Naive B cell (primary cell): Measurements from ENCODE around the gene SEBOX. TPM values are rescaled to one million over a fixed set of nuclear protein-coding genes. Genes with fewer than 3 reads are reported as not detected.

Experiments used
- ATAC-seq, 2 donors: fragments of 150-1000 bp; cut with Tn5 transposase; 2 replicates each; pipeline ENCODE4 v1.10.0; 2021; ENCODE audit warnings: low read depth in 2 of 2, mild to moderate bottlenecking in 2 of 2, moderate library complexity in 2 of 2
- DNase-seq: peaks from one replicate; pipeline ENCODE4 v3.0.0; 2022
- H3K27ac Mint-ChIP-seq, 6 donors: one replicate each; pipeline ENCODE4 v1.8.0; 2020 to 2022; ENCODE audit warnings: mild to moderate bottlenecking in 6 of 6, mixed read lengths in 6 of 6, moderate library complexity in 5 of 6, inconsistent platforms in 2 of 6
- H3K27me3 Mint-ChIP-seq, 3 donors: one replicate each; pipeline ENCODE4 v1.8.0; 2021 to 2022; ENCODE audit warnings: mixed read lengths in 3 of 3, mild to moderate bottlenecking in 1 of 3
- H3K36me3 Mint-ChIP-seq, 2 donors: one replicate each; pipeline ENCODE4 v1.8.0; 2020 to 2022; ENCODE audit warnings: mixed read lengths in 2 of 2, inconsistent platforms in 1 of 2, mild to moderate bottlenecking in 1 of 2
- H3K4me1 Mint-ChIP-seq, 3 donors: one replicate each; pipeline ENCODE4 v1.8.0; 2020 to 2022; ENCODE audit warnings: mixed read lengths in 3 of 3, inconsistent platforms in 1 of 3, mild to moderate bottlenecking in 1 of 3, moderate library complexity in 1 of 3
- H3K4me3 Mint-ChIP-seq, 8 donors: one replicate each; pipeline ENCODE4 v1.8.0; 2020 to 2022; ENCODE audit warnings: mild to moderate bottlenecking in 8 of 8, mixed read lengths in 8 of 8, moderate library complexity in 8 of 8, inconsistent platforms in 2 of 8
- H3K9me3 Mint-ChIP-seq, 7 donors: one replicate each; pipeline ENCODE4 v1.8.0; 2020 to 2022; ENCODE audit warnings: mixed read lengths in 7 of 7, mild to moderate bottlenecking in 5 of 7, inconsistent platforms in 2 of 7, moderate library complexity in 1 of 7
- polyA plus RNA-seq, 6 donors: library from polyadenylated mRNA; unstranded; fragments of 300-500 nt; fragmentation: Illumina TruSeq; gene quantifications; one replicate each; pipeline ENCODE4 v1.2.3, GENCODE V29; 2021; ENCODE audit warnings: low read depth in 6 of 6

Gene SEBOX
- polyA plus RNA-seq, 6 donors from 2014 or later = not detected

DNA sequence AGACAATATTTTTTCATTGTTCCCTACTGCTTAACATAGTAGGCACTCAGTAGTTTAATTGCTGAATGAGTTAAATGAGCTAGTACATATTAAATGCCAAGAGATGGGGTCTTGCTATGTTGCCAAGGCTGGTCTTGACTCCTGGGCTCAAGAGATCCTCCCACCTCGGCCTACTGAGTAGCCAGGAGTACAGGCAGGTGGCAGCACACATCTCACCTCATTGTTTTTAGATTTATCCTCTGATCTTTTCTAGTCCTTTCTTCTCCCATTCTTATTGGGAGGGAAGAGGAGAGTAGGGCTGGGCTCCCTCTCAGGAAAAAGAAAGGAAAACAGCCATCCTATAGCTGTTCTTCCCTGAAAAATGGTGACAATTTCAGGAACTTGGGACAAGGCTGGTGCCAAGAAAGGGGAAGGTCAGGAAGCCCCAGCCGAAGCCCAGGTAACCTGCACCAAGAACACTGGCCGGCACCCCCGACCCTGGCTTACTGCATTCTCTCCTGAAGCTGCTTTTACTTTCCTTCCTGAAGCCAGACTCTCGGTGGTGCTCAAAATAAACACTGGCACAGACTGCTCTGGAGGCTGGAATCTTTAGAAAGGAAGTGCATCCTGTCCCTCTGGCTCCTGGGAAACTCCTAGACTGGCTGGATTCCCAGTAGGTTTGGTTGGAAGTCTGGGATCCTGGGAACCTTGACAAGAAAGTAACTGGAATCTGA is 26.8 kb downstream of the SEBOX start:
- Mint-ChIP-seq H3K27ac (peak overlapping the region in 1 of 6 donors; percentile 29), H3K4me1 (peaks cover 34 to 52% (median 51%) of the 10 kb centered on the region in 3 donors), H3K9me3 (no peaks in the 10 kb centered on the region), H3K27me3 (no peaks in the 10 kb centered on the region), H3K4me3 (peak overlapping the region in 2 of 8 donors; percentile 92 to 96), H3K36me3 (no peaks in the 10 kb centered on the region)
- DNase-seq (no peak), ATAC-seq (no peak)

DNA sequence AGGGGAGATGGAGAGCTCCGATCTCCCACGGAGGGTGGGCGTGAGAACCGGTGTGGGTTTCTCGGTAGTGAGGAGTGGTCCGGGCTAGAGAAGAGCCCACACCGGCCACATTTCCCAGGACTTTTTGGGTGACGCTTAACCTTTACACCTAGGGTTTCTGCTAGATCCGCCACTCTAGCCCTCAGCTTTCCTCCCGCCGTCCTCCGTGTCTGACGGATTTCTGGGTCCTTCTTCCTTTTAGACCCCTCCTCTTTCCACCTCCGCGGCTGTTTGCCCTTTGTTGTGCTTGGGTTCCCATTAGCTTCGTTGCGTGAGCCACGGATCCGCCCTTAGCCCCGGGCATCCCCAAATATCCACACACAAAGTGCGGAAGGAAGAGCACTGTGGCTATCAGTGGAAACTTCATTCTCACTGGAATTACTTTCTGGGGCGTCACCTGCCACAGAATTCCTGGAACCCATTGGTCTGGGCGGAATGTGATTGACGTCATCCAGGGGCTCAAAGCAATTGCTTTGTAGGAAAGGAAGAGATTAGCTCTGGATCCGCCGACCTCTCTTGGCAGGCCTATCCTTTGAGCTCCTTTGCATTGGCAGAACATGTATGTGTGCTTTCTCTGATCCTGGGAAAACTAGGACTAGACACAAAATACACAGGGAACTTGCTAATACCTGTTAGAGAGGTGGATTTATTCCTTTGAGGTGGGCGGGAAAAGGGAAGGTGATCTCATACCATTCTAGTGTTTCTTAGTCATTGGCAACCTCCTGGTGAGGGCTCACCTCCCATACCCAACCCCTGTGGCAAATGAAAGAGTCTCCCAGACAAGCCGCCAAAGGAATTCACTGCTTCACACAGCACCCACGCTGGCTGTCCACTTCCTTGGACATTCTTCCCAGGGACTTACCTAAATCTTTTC is 28.8 kb downstream of the SEBOX start:
- peak overlapping the region in 5 of 6 donors; percentile 60 to 98 (median 95) for H3K27ac Mint-ChIP-seq
- peak overlapping the region; percentile 85 to 99 (median 98) for H3K4me3 Mint-ChIP-seq
- ATAC-seq (no peak), DNase-seq (no peak)
- no peaks in the 10 kb centered on the region for H3K36me3 Mint-ChIP-seq
- H3K9me3 Mint-ChIP-seq = no peaks in the 10 kb centered on the region
- H3K27me3 Mint-ChIP-seq = no peaks in the 10 kb centered on the region
- peaks cover 38 to 56% (median 51%) of the 10 kb centered on the region in 3 donors for H3K4me1 Mint-ChIP-seq

DNA sequence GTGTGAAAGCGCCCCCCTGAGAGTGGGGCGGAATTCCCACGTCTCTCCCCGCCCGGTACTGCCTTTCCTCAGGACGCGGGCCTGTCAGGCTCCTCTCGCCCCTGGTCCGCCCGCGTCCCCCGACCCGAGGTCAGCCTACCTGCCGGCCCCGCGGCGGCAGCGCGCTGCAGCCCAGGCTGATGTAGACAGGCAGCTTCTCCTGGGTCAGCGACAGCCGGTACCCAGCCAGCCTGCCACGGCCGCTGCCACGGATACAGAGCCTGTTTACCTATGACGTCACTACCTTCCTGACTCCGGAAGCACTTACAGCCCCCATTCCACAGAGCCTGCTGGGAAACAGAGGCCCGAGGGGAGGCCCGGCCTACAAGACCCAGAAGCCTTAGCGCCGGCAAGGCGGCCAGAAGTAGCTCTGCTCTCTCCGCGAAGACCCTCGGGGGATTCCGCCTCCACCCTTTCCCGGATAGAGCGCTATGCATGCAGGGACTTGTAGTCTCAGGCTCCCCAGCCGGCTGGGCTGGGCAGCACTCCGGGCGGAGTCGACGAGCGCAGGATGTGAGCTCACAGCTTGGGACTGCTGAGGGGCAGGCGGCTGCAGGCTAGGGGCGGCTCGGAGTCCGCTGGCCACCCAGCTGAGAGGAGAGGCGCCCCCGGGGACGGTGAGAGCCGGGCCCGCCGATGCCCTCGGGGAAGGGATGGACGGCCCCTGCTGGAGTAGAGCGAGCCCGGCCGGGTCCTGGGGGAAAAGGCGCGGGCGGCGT is 29.6 kb downstream of the SEBOX start, which contains the start of the genes IFT20 and TNFAIP1:
IFT20 (minus strand) TSS at position 272 of the 758 bp plus-strand sequence. CDS start 3,487 bp downstream, outside the sequence.
TNFAIP1 (plus strand) TSS at position 561 of the 758 bp plus-strand sequence. CDS start 3,761 bp downstream, outside the sequence.
- no peaks in the 10 kb centered on the region for H3K9me3 Mint-ChIP-seq
- H3K27ac Mint-ChIP-seq = peak within 1 kb of the TSS; percentile 87 to 98 (median 96)
- H3K27me3 Mint-ChIP-seq = no peaks in the 10 kb centered on the region
- ATAC-seq (peak; percentile 91 to 93), DNase-seq (peak; percentile 97)
- H3K36me3 Mint-ChIP-seq = no peaks in the 10 kb centered on the region
- H3K4me1 Mint-ChIP-seq = peaks cover 38 to 56% (median 51%) of the 10 kb centered on the region in 3 donors
- H3K4me3 Mint-ChIP-seq = peak within 1 kb of the TSS; percentile 85 to 99 (median 98)

DNA sequence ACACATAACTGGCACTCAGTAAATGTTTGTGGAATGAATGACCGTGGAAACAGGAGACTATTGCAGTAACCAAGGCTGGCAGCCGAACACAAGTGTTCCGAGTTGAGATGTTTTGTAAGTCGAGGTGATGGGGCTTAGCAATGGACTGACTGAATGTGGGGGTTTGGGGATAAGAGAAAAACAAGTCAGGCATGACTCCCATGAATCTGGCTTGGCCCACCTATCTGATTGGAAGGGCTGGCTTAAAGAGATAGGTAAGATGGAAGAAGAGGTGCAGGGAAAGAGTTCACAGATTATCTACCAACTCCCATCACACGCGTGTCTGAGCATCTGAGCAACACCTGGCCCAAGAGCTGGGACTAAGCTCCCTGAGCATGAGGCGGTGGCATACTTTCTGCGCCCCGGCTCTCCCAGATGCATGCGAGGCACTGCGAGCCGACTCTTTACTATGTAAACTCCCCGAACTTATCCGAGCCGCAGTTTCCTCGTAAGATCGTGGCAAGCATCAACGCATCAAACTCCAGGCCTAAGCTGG is 30.3 kb downstream of the SEBOX start:
- Mint-ChIP-seq H3K36me3 (no peaks in the 10 kb centered on the region), H3K9me3 (no peaks in the 10 kb centered on the region), H3K27ac (peak overlapping the region; percentile 87 to 98 (median 96)), H3K27me3 (no peaks in the 10 kb centered on the region), H3K4me1 (peaks cover 38 to 56% (median 51%) of the 10 kb centered on the region in 3 donors), H3K4me3 (peak overlapping the region; percentile 85 to 99 (median 98))
- ATAC-seq = peak in 1 of 2 donors; percentile 3
- DNase-seq = no peak

DNA sequence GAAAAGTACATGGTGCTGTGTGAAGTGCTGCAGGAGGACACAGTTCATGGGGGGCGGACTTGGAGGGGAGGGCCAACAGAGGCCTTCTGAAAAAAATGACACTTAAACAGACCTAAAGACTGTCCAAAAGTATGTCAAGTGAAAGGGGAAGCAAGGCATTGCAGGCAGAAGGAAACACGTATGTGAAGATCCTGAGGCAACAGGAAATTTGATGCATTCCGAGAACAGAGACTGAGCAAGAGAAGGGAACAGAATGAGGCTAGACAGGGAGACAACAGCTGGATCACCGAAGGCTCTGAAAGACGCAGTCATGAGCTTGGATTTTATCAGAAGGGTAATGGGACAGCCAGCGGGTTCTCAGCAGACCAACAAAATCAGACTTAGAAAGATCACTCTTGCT is 30.8 kb downstream of the SEBOX start:
- no peaks in the 10 kb centered on the region for H3K9me3 Mint-ChIP-seq
- ATAC-seq = no peak
- peak overlapping the region; percentile 87 to 98 (median 96) for H3K27ac Mint-ChIP-seq
- H3K4me1 Mint-ChIP-seq = peaks cover 38 to 52% (median 51%) of the 10 kb centered on the region in 3 donors
- no peak for DNase-seq
- H3K36me3 Mint-ChIP-seq = no peaks in the 10 kb centered on the region
- peak overlapping the region; percentile 85 to 99 (median 98) for H3K4me3 Mint-ChIP-seq
- no peaks in the 10 kb centered on the region for H3K27me3 Mint-ChIP-seq

DNA sequence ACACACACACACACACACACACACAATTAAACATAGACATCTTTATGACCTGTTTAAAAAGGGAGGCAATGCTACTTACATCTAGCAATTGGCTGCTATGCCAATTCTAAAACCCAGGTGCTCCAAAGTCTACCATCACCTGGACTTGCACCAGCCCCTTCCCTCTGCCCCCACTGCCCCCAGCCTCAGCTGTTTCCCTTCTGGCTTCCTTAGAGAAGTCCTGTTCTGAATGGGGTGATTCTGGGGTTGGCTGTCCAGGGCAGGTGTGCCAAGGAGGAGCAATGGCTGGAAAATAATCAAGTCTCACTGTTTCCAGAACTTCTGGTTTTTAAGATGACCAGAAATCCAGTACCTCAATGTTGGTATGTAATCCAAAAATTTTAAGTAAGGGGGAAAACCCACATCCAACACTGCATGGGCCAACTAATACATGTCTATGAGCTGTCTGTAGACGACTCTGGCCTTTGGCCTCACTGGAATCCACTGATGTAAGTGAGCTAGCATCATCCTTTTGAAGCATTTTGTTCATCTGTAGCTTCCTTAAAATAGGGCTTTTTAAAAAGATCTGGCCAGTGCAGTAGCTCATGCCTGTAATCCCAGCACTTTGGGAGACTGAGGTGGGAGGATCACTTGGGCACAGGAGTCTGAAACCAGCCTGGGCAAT is 31.8 kb downstream of the SEBOX start:
- Mint-ChIP-seq H3K4me3 (peak overlapping the region in 7 of 8 donors; percentile 47 to 98 (median 92)), H3K4me1 (peaks cover 34 to 49% (median 46%) of the 10 kb centered on the region in 3 donors), H3K9me3 (no peaks in the 10 kb centered on the region), H3K36me3 (no peaks in the 10 kb centered on the region), H3K27me3 (no peaks in the 10 kb centered on the region), H3K27ac (peak overlapping the region in 4 of 6 donors; percentile 35 to 98 (median 92))
- no peak for DNase-seq
- no peak for ATAC-seq

DNA sequence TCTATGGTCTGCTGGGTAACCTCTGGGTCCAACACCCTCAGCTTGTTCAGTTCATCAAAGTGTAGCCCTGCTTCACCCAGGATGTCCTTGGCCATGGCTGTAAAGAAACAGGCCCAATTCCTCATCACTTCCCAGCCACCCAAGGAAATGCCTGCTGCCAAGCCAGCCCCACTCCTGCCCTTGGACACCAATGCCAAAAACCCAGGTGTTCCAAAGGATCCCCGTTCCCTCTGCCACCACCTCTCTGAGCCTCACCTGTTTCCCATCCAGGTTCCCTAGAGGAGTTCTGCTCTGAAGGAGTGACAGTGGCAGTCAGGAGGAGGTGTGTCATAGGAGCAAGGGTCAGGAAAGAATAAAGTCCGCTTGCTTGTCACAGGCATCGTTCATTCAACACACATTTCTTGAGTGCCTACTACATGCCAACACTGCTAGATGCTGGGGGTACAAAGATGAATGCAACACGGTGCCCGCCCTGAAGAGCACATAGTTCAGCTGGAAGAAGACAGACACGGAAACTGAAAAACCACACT is 33.0 kb downstream of the SEBOX start:
- no peak for DNase-seq
- Mint-ChIP-seq H3K36me3 (no peaks in the 10 kb centered on the region), H3K4me3 (peak overlapping the region in 5 of 8 donors; percentile 3 to 60 (median 37)), H3K9me3 (no peaks in the 10 kb centered on the region), H3K27ac (peak overlapping the region in 2 of 6 donors; percentile 11 to 33), H3K4me1 (peaks cover 24 to 37% (median 33%) of the 10 kb centered on the region in 3 donors), H3K27me3 (no peaks in the 10 kb centered on the region)
- no peak for ATAC-seq

DNA sequence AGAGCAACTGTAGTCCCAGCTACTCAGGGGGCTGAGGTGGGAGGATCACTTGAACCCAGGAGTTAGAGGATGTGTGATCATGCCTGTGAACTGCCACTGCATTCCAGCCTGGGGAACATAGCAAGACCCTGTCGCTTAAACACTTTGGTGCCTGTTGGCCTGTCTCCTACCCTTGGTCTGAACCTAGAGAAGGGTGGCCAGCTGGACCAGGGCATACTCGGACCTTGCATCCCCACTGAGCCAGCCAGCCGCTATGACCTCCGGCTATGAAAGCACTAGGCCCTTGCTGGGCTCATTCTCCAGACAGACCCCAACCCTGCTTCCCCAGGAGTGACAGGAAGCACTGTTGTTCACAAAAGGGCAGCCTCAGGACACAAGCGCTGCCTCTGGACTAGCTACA is 34.3 kb downstream of the SEBOX start:
- no peak for ATAC-seq
- DNase-seq = no peak
- H3K27me3 Mint-ChIP-seq = no peaks in the 10 kb centered on the region
- H3K4me3 Mint-ChIP-seq = peak overlapping the region in 1 of 8 donors; percentile 33
- no peaks in the 10 kb centered on the region for H3K9me3 Mint-ChIP-seq
- H3K4me1 Mint-ChIP-seq = peaks cover 16 to 28% (median 21%) of the 10 kb centered on the region in 3 donors
- H3K36me3 Mint-ChIP-seq = no peaks in the 10 kb centered on the region
- H3K27ac Mint-ChIP-seq = peak overlapping the region in 2 of 6 donors; percentile 67

DNA sequence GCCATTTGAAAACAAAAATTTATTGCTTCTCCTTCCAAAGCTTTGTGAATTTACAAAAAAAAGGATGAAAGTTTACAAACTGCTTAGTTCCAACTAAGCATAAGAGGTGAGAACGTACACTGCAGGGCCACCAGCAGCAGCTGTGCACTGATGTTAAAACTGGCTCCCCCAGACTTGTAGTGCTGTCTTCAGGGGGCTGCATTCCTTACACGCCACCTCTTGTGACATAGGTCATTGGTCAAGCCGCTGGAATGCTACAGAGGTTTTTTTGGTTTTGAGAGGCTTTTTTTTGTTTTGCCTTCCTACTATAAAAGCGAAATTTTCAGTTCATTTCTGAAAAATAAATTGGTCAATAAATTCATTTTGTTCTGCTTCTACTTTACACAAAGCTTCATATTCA is 36.7 kb downstream of the SEBOX start:
- ATAC-seq = no peak
- Mint-ChIP-seq H3K27ac (no peak overlapping the region), H3K9me3 (no peaks in the 10 kb centered on the region), H3K4me1 (peaks cover 0 to 5% (median 4%) of the 10 kb centered on the region in 3 donors), H3K27me3 (no peaks in the 10 kb centered on the region), H3K36me3 (no peaks in the 10 kb centered on the region), H3K4me3 (no peak overlapping the region)
- DNase-seq = no peak

DNA sequence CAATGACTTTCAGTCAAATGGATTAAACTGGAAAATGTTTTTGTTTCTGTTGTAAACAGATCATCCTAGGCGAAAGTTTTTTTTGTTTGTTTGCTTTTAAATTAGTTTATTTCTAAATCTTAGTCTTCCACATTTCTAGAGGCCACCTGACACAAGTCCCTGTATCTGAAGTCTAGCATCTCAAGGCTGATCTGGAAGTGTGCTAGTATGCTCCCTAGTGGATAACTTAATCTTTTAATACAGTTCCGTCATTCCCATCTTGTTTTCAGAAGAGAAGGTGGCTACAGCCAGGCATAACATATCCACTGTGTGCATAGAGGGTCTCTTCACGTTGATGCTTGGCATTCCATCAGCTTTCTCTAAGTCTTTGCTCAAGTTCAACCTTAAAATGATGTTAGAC is 37.3 kb downstream of the SEBOX start:
- Mint-ChIP-seq H3K4me3 (no peak overlapping the region), H3K27ac (no peak overlapping the region)

DNA sequence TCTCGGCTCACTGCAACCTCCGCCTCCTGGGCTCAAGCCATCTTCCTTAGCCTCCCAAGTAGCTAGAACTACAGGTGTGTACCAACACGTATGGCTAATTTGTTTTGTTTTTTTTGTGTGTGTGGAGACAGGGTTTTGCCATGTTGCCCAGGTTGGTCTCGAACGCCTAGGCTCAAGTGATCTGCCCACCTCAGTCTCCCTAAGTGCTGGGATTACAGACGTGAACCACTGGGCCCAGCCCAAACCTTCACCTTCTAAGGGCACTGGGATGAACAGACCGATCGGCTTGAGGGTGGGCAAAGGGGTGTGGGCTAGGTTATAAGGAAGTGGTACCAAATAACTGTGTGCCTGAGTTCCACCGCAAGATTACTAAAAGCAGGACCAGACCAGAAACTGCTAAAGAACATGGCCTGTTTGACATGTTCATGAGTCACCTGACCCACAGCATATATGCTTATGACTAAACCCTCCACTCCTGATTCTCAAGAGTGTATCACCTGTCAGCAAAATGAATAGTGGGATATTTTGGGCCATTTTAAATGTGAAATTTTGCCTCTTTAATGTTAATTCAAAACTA is 37.9 kb downstream of the SEBOX start:
- Mint-ChIP-seq H3K4me3 (no peak overlapping the region), H3K27ac (peak overlapping the region in 1 of 6 donors; percentile 54), H3K27me3 (no peaks in the 10 kb centered on the region), H3K36me3 (no peaks in the 10 kb centered on the region), H3K4me1 (peaks cover 0 to under 1% (median 0%) of the 10 kb centered on the region in 3 donors), H3K9me3 (no peaks in the 10 kb centered on the region)
- no peak for ATAC-seq
- no peak for DNase-seq

More for the DNA sequence above, 37.3 kb downstream of the SEBOX start:
- H3K36me3 Mint-ChIP-seq = no peaks in the 10 kb centered on the region
- no peak for DNase-seq
- no peaks in the 10 kb centered on the region for H3K27me3 Mint-ChIP-seq
- no peaks in the 10 kb centered on the region for H3K9me3 Mint-ChIP-seq
- ATAC-seq = no peak
- peaks cover 0 to 4% (median 3%) of the 10 kb centered on the region in 3 donors for H3K4me1 Mint-ChIP-seq

DNA sequence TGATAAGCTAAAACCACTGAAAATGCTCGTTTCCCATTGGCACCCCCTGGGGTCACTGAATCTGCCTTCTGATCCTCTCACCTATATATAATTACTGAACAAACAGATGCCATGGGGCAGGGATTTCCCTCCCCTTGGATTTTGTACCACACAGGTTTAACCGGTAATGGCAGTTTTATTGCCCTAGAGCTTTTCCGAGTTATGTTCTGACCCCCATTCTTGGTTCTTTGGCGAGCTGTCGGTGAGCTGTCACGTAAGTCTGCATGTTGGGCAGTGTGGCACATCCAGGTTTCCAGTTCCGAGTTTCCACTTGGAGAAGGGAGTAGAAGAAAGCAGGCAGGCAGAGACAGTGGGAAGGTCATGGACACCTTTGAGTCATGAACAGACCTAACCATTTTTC is 38.9 kb downstream of the SEBOX start:
- Mint-ChIP-seq H3K9me3 (no peaks in the 10 kb centered on the region), H3K4me1 (no peaks in the 10 kb centered on the region)
- ATAC-seq = no peak

More for the DNA sequence above, 38.9 kb downstream of the SEBOX start:
- Mint-ChIP-seq H3K4me3 (no peak overlapping the region), H3K27ac (no peak overlapping the region), H3K27me3 (no peaks in the 10 kb centered on the region), H3K36me3 (no peaks in the 10 kb centered on the region)
- no peak for DNase-seq
